Loucy (cell line): Measurements from ENCODE around the gene TNFRSF25.
"Not testable (repeated sequence)": the region's sequence is repeated elsewhere in the genome, so short reads cannot be mapped to it uniquely, and the experiment has no call there.

Experiments
- H2AFZ ChIP-seq: fragments of 200-600 bp; sonication (generic); 2 replicates; pipeline ENCODE4 v1.6.0; 2016; ENCODE audit warnings: antibody characterized with exemption, mild to moderate bottlenecking, low read length, moderate library complexity
- H3F3A ChIP-seq: fragments of 200-600 bp; 2 replicates; pipeline ENCODE4 v1.6.0; 2016; ENCODE audit warnings: antibody characterized with exemption, low read depth, mild to moderate bottlenecking
- H3K27me3 ChIP-seq: fragments of 200-600 bp; sonication (generic); 2 replicates; pipeline ENCODE4 v1.6.1; 2014; ENCODE audit warnings: low read length, mild to moderate bottlenecking; ENCODE audit not compliant: insufficient read depth, poor library complexity, severe bottlenecking
- H3K36me3 ChIP-seq: fragments of 200-600 bp; sonication (generic); 2 replicates; pipeline ENCODE4 v1.6.1; 2016; ENCODE audit warnings: low read length; ENCODE audit not compliant: insufficient read depth
- H3K4me1 ChIP-seq: fragments of 200-600 bp; sonication (generic); 2 replicates; pipeline ENCODE4 v1.5.1; 2014; ENCODE audit warnings: low read length, mild to moderate bottlenecking; ENCODE audit not compliant: insufficient read depth, poor library complexity, severe bottlenecking
- H3K4me2 ChIP-seq: fragments of 200-600 bp; sonication (generic); 2 replicates; pipeline ENCODE4 v1.6.0; 2014; ENCODE audit warnings: antibody characterized with exemption, low read length, low read depth, mild to moderate bottlenecking; ENCODE audit not compliant: poor library complexity, severe bottlenecking
- H3K4me3 ChIP-seq: fragments of 200-600 bp; sonication (generic); 2 replicates; pipeline ENCODE4 v1.5.1; 2014; ENCODE audit warnings: low read length, mild to moderate bottlenecking, mixed read lengths; ENCODE audit not compliant: poor library complexity, severe bottlenecking
- H3K79me2 ChIP-seq: fragments of 200-600 bp; sonication (generic); 2 replicates; pipeline ENCODE4 v1.6.1; 2014; ENCODE audit warnings: low read length; ENCODE audit not compliant: insufficient read depth
- H3K9ac ChIP-seq: fragments of 200-600 bp; sonication (generic); 2 replicates; pipeline ENCODE4 v1.6.0; 2014; ENCODE audit warnings: mild to moderate bottlenecking, low read depth, low read length, moderate library complexity; ENCODE audit not compliant: poor library complexity, severe bottlenecking
- H3K9me2 ChIP-seq: fragments of 200-600 bp; sonication (generic); replicated peaks from 2 replicates; pipeline ENCODE4 v1.6.1; 2016; ENCODE audit warnings: low read depth, low read length, mixed read lengths
- H3K9me3 ChIP-seq: fragments of 200-600 bp; sonication (generic); 2 replicates; pipeline ENCODE4 v1.6.1; 2014; ENCODE audit warnings: mild to moderate bottlenecking, antibody characterized with exemption, low read length, low read depth; ENCODE audit not compliant: insufficient read depth
- H4K20me1 ChIP-seq: fragments of 200-600 bp; sonication (generic); 2 replicates; pipeline ENCODE4 v1.6.0; 2014; ENCODE audit warnings: antibody characterized with exemption, low read length, mild to moderate bottlenecking; ENCODE audit not compliant: insufficient read depth, poor library complexity, severe bottlenecking
- CTCF ChIP-seq: fragments of 200-600 bp; sonication (generic); conservative IDR thresholded peaks from 2 replicates; pipeline ENCODE4 v1.5.1; 2014; ENCODE audit warnings: mild to moderate bottlenecking, antibody characterized with exemption, low read length
- EZH2phosphoT487 ChIP-seq: fragments of 200-600 bp; IDR thresholded peaks from 2 replicates; pipeline ENCODE4 v1.6.1; 2018; ENCODE audit warnings: antibody characterized with exemption, mild to moderate bottlenecking, moderate library complexity, borderline replicate concordance

The TNFRSF25 gene

GRCh38 chr1:6495041-6495441 is 29.1 kb upstream of the TNFRSF25 start:
- no peak overlapping the region for H3K4me2 ChIP-seq
- H3K4me1 ChIP-seq = peaks cover 36% of the 10 kb centered on the region

GRCh38 chr1:6494627-6495026 is 28.7 kb upstream of the TNFRSF25 start:
- no peaks in the 10 kb centered on the region for H4K20me1 ChIP-seq
- no peak overlapping the region for H3K4me3 ChIP-seq
- peaks cover 5% of the 10 kb centered on the region; the same call in 1 of the 2 replicates for H3F3A ChIP-seq
- 0 out of 2 replicates have a peak, but pooled peaks cover 4% of the 10 kb centered on the region for H3K79me2 ChIP-seq
- H3K4me1 ChIP-seq = peaks cover 37% of the 10 kb centered on the region
- H3K36me3 ChIP-seq = no peaks in the 10 kb centered on the region
- no peak overlapping the region for H3K4me2 ChIP-seq
- H2AFZ ChIP-seq = no peak overlapping the region
- no peaks in the 10 kb centered on the region for H3K27me3 ChIP-seq
- no peaks in the 10 kb centered on the region for H3K9me3 ChIP-seq
- TF ChIP-seq CTCF = no peak
- no peak for TF ChIP-seq EZH2phosphoT487
- H3K9ac ChIP-seq = no peak overlapping the region
- no peaks in the 10 kb centered on the region for H3K9me2 ChIP-seq

More at GRCh38 chr1:6495041-6495441, 29.1 kb upstream of the TNFRSF25 start:
- no peaks in the 10 kb centered on the region for H3K9me2 ChIP-seq
- H3F3A ChIP-seq = peaks cover 5% of the 10 kb centered on the region; the same call in 1 of the 2 replicates
- no peaks in the 10 kb centered on the region for H3K9me3 ChIP-seq
- no peaks in the 10 kb centered on the region for H4K20me1 ChIP-seq
- H3K9ac ChIP-seq = no peak overlapping the region
- 0 out of 2 replicates have a peak, but pooled peaks cover 4% of the 10 kb centered on the region for H3K79me2 ChIP-seq
- no peak overlapping the region for H2AFZ ChIP-seq
- no peak for TF ChIP-seq CTCF
- H3K36me3 ChIP-seq = no peaks in the 10 kb centered on the region
- no peaks in the 10 kb centered on the region for H3K27me3 ChIP-seq
- no peak overlapping the region for H3K4me3 ChIP-seq

- H3K9ac ChIP-seq, H4K20me1 ChIP-seq, H3K9me2 ChIP-seq, H3K4me2 ChIP-seq, H3K27me3 ChIP-seq, H3F3A ChIP-seq, H2AFZ ChIP-seq, H3K79me2 ChIP-seq, H3K36me3 ChIP-seq, H3K4me3 ChIP-seq, H3K9me3 ChIP-seq: not testable (repeated sequence)
- H3K4me1 ChIP-seq = peaks cover 41% of the 10 kb centered on the region
Observed at GRCh38 chr1:6493834-6494223, 27.9 kb upstream of the TNFRSF25 start.

- no peaks in the 10 kb centered on the region for H4K20me1 ChIP-seq
- H3K36me3 ChIP-seq = no peaks in the 10 kb centered on the region
- peak overlapping the region; percentile 92 for H3K9ac ChIP-seq
- no peak overlapping the region for H2AFZ ChIP-seq
- H3K79me2 ChIP-seq = 0 out of 2 replicates have a peak, but pooled peaks cover 4% of the 10 kb centered on the region
- peaks cover 5% of the 10 kb centered on the region; the same call in 1 of the 2 replicates for H3F3A ChIP-seq
- H3K9me2 ChIP-seq = no peaks in the 10 kb centered on the region
- peak overlapping the region; percentile 97 for H3K4me3 ChIP-seq
- peaks cover 40% of the 10 kb centered on the region for H3K4me1 ChIP-seq
- no peak for TF ChIP-seq EZH2phosphoT487
- TF ChIP-seq CTCF = no peak
- peak overlapping the region; percentile 97 for H3K4me2 ChIP-seq
- no peaks in the 10 kb centered on the region for H3K9me3 ChIP-seq
- no peaks in the 10 kb centered on the region for H3K27me3 ChIP-seq
Observed at GRCh38 chr1:6491966-6492365, 26.0 kb upstream of the TNFRSF25 start.
